Measurements from ENCODE around the gene TRA2B.

The TRA2B gene

DNA sequence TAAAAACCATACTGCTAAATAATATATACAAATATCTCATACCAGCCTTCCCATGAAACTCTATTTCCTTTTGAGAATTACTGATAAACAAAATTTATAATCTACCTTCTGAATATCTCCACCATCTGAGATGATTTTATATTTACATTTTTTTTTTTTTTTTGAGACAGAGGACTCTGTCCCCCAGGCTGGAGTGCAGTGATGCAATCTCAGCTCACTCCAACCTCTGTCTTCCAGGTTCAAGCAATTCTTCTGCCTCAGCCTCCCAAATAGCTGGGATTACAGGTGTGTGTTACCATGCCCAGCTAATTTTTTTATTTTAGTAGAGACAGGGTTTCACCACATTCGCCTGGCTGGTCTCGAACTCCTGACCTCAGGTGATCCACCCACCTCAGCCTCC is 70.2 kb downstream of the TRA2B start:
- DNase-seq (ENCODE audit: low spot score): no peak

DNA sequence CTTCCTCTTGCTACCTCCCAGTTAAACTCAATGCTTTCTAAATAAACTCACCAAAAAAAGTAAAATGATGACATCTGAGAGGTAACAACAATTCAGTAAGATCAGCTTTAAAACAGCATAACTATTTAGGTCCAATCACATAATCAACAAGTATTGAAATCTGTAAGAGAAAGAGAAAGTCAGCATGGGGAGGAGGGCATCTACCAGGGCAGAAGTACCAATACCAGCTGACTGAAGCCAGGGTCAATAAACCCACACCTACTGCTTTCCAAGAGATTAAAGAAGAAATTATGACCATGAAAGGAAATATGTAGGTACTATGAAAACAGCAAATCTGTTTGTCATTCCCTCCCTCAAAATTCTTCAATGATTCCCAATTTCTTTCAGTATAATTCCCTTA is 70.8 kb downstream of the TRA2B start:
- no peak for DNase-seq (ENCODE audit: low spot score)

DNA sequence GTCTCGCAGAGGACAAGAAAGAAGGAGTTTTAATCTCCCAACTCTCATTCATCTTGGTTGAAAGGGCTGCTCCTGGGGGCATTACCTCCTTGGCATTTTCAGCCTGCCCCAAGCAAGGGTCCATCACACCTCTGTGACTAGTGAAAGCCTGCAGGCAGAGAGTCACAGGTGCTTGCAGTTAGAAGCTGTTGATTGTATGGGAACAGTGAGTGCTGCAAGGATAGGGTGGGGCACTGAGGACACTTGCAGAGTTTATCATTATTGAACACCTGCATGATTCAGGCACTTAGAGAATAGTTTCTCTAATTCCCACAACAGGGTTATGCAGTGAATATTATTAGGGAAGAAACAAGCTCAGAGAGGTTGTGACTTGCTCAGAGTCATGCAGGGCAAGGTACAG is 71.3 kb downstream of the TRA2B start:
- DNase-seq (ENCODE audit: low spot score): no peak

Measured in NAMALWA (cell line).